IMR-90 (cell line): Measurements from ENCODE around the gene GGTLC2. TPM values are rescaled to one million over a fixed set of nuclear protein-coding genes. Genes with fewer than 3 reads are reported as not detected.

Source experiments
- ATAC-seq: fragments of 200-7000 bp; cut with Tn5 transposase; 2 replicates; pipeline ENCODE4 v1.9.1; 2020; ENCODE audit warnings: low read depth, mild to moderate bottlenecking, moderate library complexity
- BruUV-seq: library from RNA; stranded (reverse); fragments of 400-500 nt; replicated peaks from 2 replicates; lab custom pipeline; 2021; lab: Mats Ljungman, UMichigan
- CTCF ChIA-PET: fragments of 300-600 bp; formaldehyde crosslinking; extraction: SDS; loops from one replicate; lab custom pipeline; 2021; ENCODE audit warnings: antibody characterized with exemption; lab: Yijun Ruan, JAX
- POLR2A ChIA-PET: fragments of 300-600 bp; sonication (Branson Sonifier 250); formaldehyde crosslinking; loops from one replicate; lab custom pipeline; 2022; ENCODE audit warnings: antibody characterized with exemption; ENCODE audit not compliant: unreplicated experiment; lab: Charles Lee
- DNase-seq: peaks from one replicate; pipeline ENCODE4 v3.0.0; 2013
- H2AFZ ChIP-seq: replicated peaks from 2 replicates; pipeline ENCODE3; 2013; ENCODE audit warnings: low read length, mild to moderate bottlenecking; ENCODE audit not compliant: poor library complexity
- H2AK5ac ChIP-seq: 2 replicates; pipeline ENCODE4 v1.6.1; 2013; ENCODE audit warnings: low read depth, low read length, inconsistent platforms
- H2AK9ac ChIP-seq: replicated peaks from 2 replicates; pipeline ENCODE3; 2013; ENCODE audit warnings: mild to moderate bottlenecking, low read depth, low read length, moderate library complexity; ENCODE audit not compliant: poor library complexity
- H2BK120ac ChIP-seq: 2 replicates; pipeline ENCODE4 v1.6.1; 2013; ENCODE audit warnings: low read depth, low read length, inconsistent platforms
- H2BK15ac ChIP-seq: 3 replicates; pipeline ENCODE4 v1.6.1; 2013; ENCODE audit warnings: low read depth, low read length, inconsistent platforms
- H2BK20ac ChIP-seq: 2 replicates; pipeline ENCODE4 v1.6.1; 2013; ENCODE audit warnings: low read depth, mild to moderate bottlenecking, inconsistent platforms, low read length, moderate library complexity
- H2BK5ac ChIP-seq: 2 replicates; pipeline ENCODE4 v1.6.1; 2013; ENCODE audit warnings: mild to moderate bottlenecking, low read depth, low read length, inconsistent platforms; ENCODE audit not compliant: poor library complexity, severe bottlenecking
- H3K14ac ChIP-seq: replicated peaks from 2 replicates; pipeline ENCODE4 v1.6.1; 2013; ENCODE audit warnings: low read depth, low read length, inconsistent platforms
- H3K18ac ChIP-seq: 2 replicates; pipeline ENCODE4 v1.6.1; 2013; ENCODE audit warnings: low read depth, low read length, control low read depth
- H3K23ac ChIP-seq: 2 replicates; pipeline ENCODE4 v1.6.1; 2013; ENCODE audit warnings: low read depth, low read length, inconsistent platforms
- H3K27ac ChIP-seq: 2 replicates; pipeline ENCODE4 v1.5.1; 2013; ENCODE audit warnings: mild to moderate bottlenecking, control low read depth, low read length; ENCODE audit not compliant: insufficient read depth
- H3K27me3 ChIP-seq: 2 replicates; pipeline ENCODE4 v1.6.1; 2013; ENCODE audit warnings: low read length; ENCODE audit not compliant: control insufficient read depth, insufficient read depth
- H3K36me3 ChIP-seq: 2 replicates; pipeline ENCODE4 v1.6.1; 2013; ENCODE audit warnings: low read length, mixed read lengths; ENCODE audit not compliant: control insufficient read depth, insufficient read depth
- H3K4ac ChIP-seq: 2 replicates; pipeline ENCODE4 v1.6.1; 2013; ENCODE audit warnings: low read depth, low read length, inconsistent platforms
- H3K4me1 ChIP-seq: 2 replicates; pipeline ENCODE4 v1.6.1; 2013; ENCODE audit warnings: low read length, mixed read lengths; ENCODE audit not compliant: control insufficient read depth, insufficient read depth
- H3K4me2 ChIP-seq: 2 replicates; pipeline ENCODE4 v1.6.1; 2013; ENCODE audit warnings: low read depth, mild to moderate bottlenecking, control low read depth, low read length, moderate library complexity
- H3K4me3 ChIP-seq: 2 replicates; pipeline ENCODE4 v1.5.1; 2013; ENCODE audit warnings: low read depth, mild to moderate bottlenecking, control low read depth, low read length, moderate library complexity; ENCODE audit not compliant: insufficient read depth
- H3K56ac ChIP-seq: 2 replicates; pipeline ENCODE4 v1.6.1; 2013; ENCODE audit warnings: low read length, inconsistent platforms; ENCODE audit not compliant: insufficient read depth; ENCODE audit errors: extremely low read depth
- H3K79me1 ChIP-seq, 2 experiments: 2 replicates each; pipeline ENCODE4 v1.6.1; 2013; ENCODE audit warnings: low read length in 2 of 2, inconsistent platforms in 1 of 2, low read depth in 1 of 2
- H3K9ac ChIP-seq: 2 replicates; pipeline ENCODE4 v1.6.1; 2013; ENCODE audit warnings: low read depth, low read length, control low read depth
- H3K9me1 ChIP-seq: 2 replicates; pipeline ENCODE4 v1.6.1; 2013; ENCODE audit warnings: low read length, inconsistent platforms; ENCODE audit not compliant: insufficient read depth
- H3K9me3 ChIP-seq: 2 replicates; pipeline ENCODE4 v1.6.1; 2013; ENCODE audit warnings: low read length; ENCODE audit not compliant: control insufficient read depth, insufficient read depth
- H4K20me1 ChIP-seq: 2 replicates; pipeline ENCODE4 v1.6.1; 2013; ENCODE audit warnings: low read length, inconsistent platforms; ENCODE audit not compliant: insufficient read depth
- H4K5ac ChIP-seq: 2 replicates; pipeline ENCODE4 v1.6.1; 2013; ENCODE audit warnings: mild to moderate bottlenecking, low read depth, low read length, control low read depth
- H4K8ac ChIP-seq, 2 experiments: 2 replicates each; pipeline ENCODE4 v1.6.1; 2013; ENCODE audit warnings: low read depth in 2 of 2, low read length in 2 of 2, control low read depth in 1 of 2, inconsistent platforms in 1 of 2
- H4K91ac ChIP-seq: 2 replicates; pipeline ENCODE4 v1.6.1; 2013; ENCODE audit warnings: low read depth, low read length, inconsistent platforms; ENCODE audit not compliant: insufficient read depth
- BHLHE40 ChIP-seq: fragments of 150-350 bp; IDR thresholded peaks from 2 replicates; pipeline ENCODE4 v1.6.1; 2016; ENCODE audit warnings: mild to moderate bottlenecking, low read depth, low read length
- WGBS, 2 experiments: methylation state at CpG; one replicate each; pipeline versions ENCODE4 v1.1.5 to v1.1.7; 2013; ENCODE audit warnings: missing lambda C conversion rate in 2 of 2; ENCODE audit not compliant: insufficient read length in 1 of 2; ENCODE audit errors: extremely low coverage in 2 of 2; 5-methylcytosine and 5-hydroxymethylcytosine counted together
- dilution Hi-C: fragments of 300-500 bp; cut with HindIII; formaldehyde crosslinking; loops from one replicate; pipeline ENCODE4 v1.14.3; 2018; ENCODE audit warnings: low sequenced_read_pairs; ENCODE audit not compliant: unreplicated experiment
- in situ Hi-C: fragments of 300-500 bp; cut with MboI; formaldehyde crosslinking; loops from 3 replicates; pipeline ENCODE4 v1.14.3; 2019; ENCODE audit warnings: low sequenced_read_pairs, inconsistent platforms, mixed read lengths
- intact Hi-C: fragments of 100-400 bp; cut with micrococcal nuclease; formaldehyde crosslinking; loops from 2 replicates; pipeline ENCODE4 v1.10.0; 2022
- polyA plus RNA-seq, 3 experiments: library from polyadenylated mRNA; depleted of rRNA; stranded (reverse); fragments of >200 nt; gene quantifications; 2 replicates each; pipeline ENCODE4 v1.2.3, GENCODE V29; 2012; ENCODE audit warnings: low replicate concordance in 1 of 3
- total RNA-seq: library from RNA; depleted of rRNA; stranded (reverse); fragments of >200 nt; gene quantifications from 2 replicates; pipeline ENCODE4 v1.2.3, GENCODE V29; 2012
- TF ChIP-seq, protein P1 (sequence below): fragments of 150-350 bp; IDR thresholded peaks from 2 replicates; pipeline ENCODE4 v1.6.1; 2016; ENCODE audit warnings: low read depth, mild to moderate bottlenecking, low read length, moderate library complexity, borderline replicate concordance

Gene GGTLC2
- total and polyA plus RNA-seq, 2 of the 4 experiments (the other 2 are of a cell fraction) = 0.09 TPM; not detected in 1

DNA sequence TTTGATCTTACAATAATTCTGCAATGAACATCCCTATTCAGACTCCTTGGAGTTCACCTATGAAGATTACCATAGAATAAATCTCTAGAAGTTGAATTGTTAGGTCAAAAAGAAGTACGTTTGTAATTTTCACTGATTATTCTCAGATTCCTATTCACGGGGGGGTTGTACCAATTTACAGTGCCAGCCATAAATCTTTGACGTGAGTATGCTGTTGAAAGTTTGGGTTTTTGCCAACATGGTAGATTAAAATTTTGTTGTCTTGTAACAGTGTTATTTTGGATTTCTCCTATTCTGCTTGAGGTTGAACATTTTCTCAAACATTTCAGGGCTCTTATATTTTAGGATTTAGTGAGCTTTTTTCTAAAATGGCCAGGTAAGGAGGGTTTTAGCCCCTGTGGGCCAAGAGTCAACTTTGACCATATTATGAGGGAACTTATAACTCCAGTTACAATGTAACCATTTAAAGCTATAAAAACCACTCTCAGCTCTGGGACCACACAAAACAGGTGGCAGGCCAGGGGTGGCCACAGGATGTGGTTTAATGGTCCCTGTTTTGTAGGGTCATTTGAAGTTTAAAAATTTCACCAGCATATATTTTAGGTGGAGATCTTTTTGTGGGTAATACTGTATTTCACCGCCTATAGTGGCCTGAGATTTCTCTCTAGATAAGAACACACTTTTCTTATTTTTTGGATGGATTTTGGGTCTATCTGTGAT is 25.8 kb downstream of the GGTLC2 start:
- Histone ChIP-seq H3K79me1 (no peaks in the 10 kb centered on the region), H3K27ac (no peak overlapping the region), H3K23ac (no peak overlapping the region), H2BK5ac (no peak overlapping the region), H4K91ac (no peak overlapping the region), H2AK9ac (no peak overlapping the region), H2BK20ac (no peak overlapping the region), H3K4me1 (no peaks in the 10 kb centered on the region), H2BK15ac (no peak overlapping the region), H4K20me1 (no peaks in the 10 kb centered on the region), H3K9me1 (no peaks in the 10 kb centered on the region), H3K4ac (no peak overlapping the region), H2BK120ac (no peak overlapping the region), H3K14ac (no peak overlapping the region), H2AFZ (no peak overlapping the region), H3K27me3 (peaks cover 32% of the 10 kb centered on the region), H3K36me3 (no peaks in the 10 kb centered on the region), H2AK5ac (no peak overlapping the region), H4K5ac (no peak overlapping the region), H3K56ac (no peak overlapping the region), H3K9ac (no peak overlapping the region), H3K9me3 (peaks cover 4% of the 10 kb centered on the region; the same call in 1 of the 2 replicates), H3K4me2 (no peak overlapping the region), H3K18ac (no peak overlapping the region), H3K4me3 (no peak overlapping the region), H4K8ac (no peak overlapping the region)
- ChIA-PET POLR2A (no interaction called here), CTCF (no interaction called here)
- dilution Hi-C loops = no loop called here
- DNase-seq (no peak), ATAC-seq (no peak)
- no TSS peak for BruUV-seq
- intact Hi-C loops = no loop called here
- in situ Hi-C loops = no loop called here
- WGBS, 2 experiments = no CpG with 5 or more reads among the region's 4 CpGs
- TF ChIP-seq, protein P1, sequence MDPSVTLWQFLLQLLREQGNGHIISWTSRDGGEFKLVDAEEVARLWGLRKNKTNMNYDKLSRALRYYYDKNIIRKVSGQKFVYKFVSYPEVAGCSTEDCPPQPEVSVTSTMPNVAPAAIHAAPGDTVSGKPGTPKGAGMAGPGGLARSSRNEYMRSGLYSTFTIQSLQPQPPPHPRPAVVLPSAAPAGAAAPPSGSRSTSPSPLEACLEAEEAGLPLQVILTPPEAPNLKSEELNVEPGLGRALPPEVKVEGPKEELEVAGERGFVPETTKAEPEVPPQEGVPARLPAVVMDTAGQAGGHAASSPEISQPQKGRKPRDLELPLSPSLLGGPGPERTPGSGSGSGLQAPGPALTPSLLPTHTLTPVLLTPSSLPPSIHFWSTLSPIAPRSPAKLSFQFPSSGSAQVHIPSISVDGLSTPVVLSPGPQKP = no peak
- TF ChIP-seq BHLHE40 = no peak
